Activated T-cell treated with anti-CD3 and anti-CD28 coated beads, Interleukin-2, amount 50 U/mL, for 24 hours (primary cell): Measurements from ENCODE around the gene PCED1B.
A peak's percentile ranks its signal among the peaks of the same experiment; 100 is the strongest.
"Not testable (repeated sequence)": the region's sequence is repeated elsewhere in the genome, so short reads cannot be mapped to it uniquely, and the experiment has no call there.

Source experiments
- DNase-seq: peaks from one replicate; pipeline ENCODE4 v3.0.0-alpha.2; 2020
- H3K27ac Mint-ChIP-seq: 2 replicates; pipeline ENCODE4 v1.8.0; 2020; ENCODE audit warnings: mild to moderate bottlenecking, mixed read lengths
- H3K27me3 Mint-ChIP-seq: 2 replicates; pipeline ENCODE4 v1.8.0; 2020; ENCODE audit warnings: mixed read lengths
- H3K36me3 Mint-ChIP-seq: 2 replicates; pipeline ENCODE4 v1.8.0; 2020; ENCODE audit warnings: low read depth, mixed read lengths
- H3K4me1 Mint-ChIP-seq: 2 replicates; pipeline ENCODE4 v1.8.0; 2020; ENCODE audit warnings: low read depth, mixed read lengths
- H3K4me3 Mint-ChIP-seq: 2 replicates; pipeline ENCODE4 v1.8.0; 2020; ENCODE audit warnings: mild to moderate bottlenecking, moderate library complexity, mixed read lengths
- H3K9me3 Mint-ChIP-seq: 2 replicates; pipeline ENCODE4 v1.8.0; 2020; ENCODE audit warnings: mixed read lengths

Gene PCED1B

GRCh38 chr12:47145188-47145587, 65.8 kb downstream of the PCED1B start:
- Mint-ChIP-seq H3K27me3 (no peaks in the 10 kb centered on the region), H3K4me1 (peaks cover 36% of the 10 kb centered on the region), H3K4me3 (no peak overlapping the region), H3K27ac (peak overlapping the region; percentile 26), H3K9me3 (no peaks in the 10 kb centered on the region), H3K36me3 (peaks cover 32% of the 10 kb centered on the region)
- no peak for DNase-seq

GRCh38 chr12:47147739-47148138, 68.3 kb downstream of the PCED1B start:
- no peak for DNase-seq
- H3K36me3 Mint-ChIP-seq = peaks cover 26% of the 10 kb centered on the region
- H3K9me3 Mint-ChIP-seq = peaks cover 4% of the 10 kb centered on the region

GRCh38 chr12:47149146-47149545, 69.7 kb downstream of the PCED1B start:
- Mint-ChIP-seq H3K4me1 (peaks cover 29% of the 10 kb centered on the region), H3K36me3 (peaks cover 17% of the 10 kb centered on the region), H3K27ac (no peak overlapping the region), H3K27me3 (no peaks in the 10 kb centered on the region), H3K4me3 (no peak overlapping the region), H3K9me3 (peaks cover 4% of the 10 kb centered on the region)
- no peak for DNase-seq

More at GRCh38 chr12:47147739-47148138, 68.3 kb downstream of the PCED1B start:
- H3K27ac Mint-ChIP-seq = no peak overlapping the region
- H3K4me3 Mint-ChIP-seq = no peak overlapping the region
- H3K27me3 Mint-ChIP-seq = no peaks in the 10 kb centered on the region
- H3K4me1 Mint-ChIP-seq = peaks cover 34% of the 10 kb centered on the region

- Mint-ChIP-seq H3K36me3 (peaks cover 15% of the 10 kb centered on the region), H3K27ac (no peak overlapping the region), H3K4me3 (no peak overlapping the region), H3K4me1 (peaks cover 28% of the 10 kb centered on the region), H3K27me3 (no peaks in the 10 kb centered on the region), H3K9me3 (peaks cover 4% of the 10 kb centered on the region)
- no peak for DNase-seq
These were observed 72.7 kb downstream of the PCED1B start for GRCh38 chr12:47152095-47152494.

GRCh38 chr12:47155457-47156166, 76.2 kb downstream of the PCED1B start:
- H3K4me1 Mint-ChIP-seq = peaks cover 44% of the 10 kb centered on the region

GRCh38 chr12:47156167-47156736, 76.8 kb downstream of the PCED1B start:
- Mint-ChIP-seq H3K36me3 (peaks cover 27% of the 10 kb centered on the region), H3K4me1 (peaks cover 48% of the 10 kb centered on the region), H3K4me3 (no peak overlapping the region), H3K27me3 (no peaks in the 10 kb centered on the region), H3K27ac (peak overlapping the region; percentile 61), H3K9me3 (peaks cover 18% of the 10 kb centered on the region)
- DNase-seq = no peak

More at GRCh38 chr12:47155457-47156166, 76.2 kb downstream of the PCED1B start:
- peaks cover 22% of the 10 kb centered on the region for H3K36me3 Mint-ChIP-seq
- H3K4me3 Mint-ChIP-seq = no peak overlapping the region
- peaks cover 14% of the 10 kb centered on the region for H3K9me3 Mint-ChIP-seq
- peak overlapping the region; percentile 31 for H3K27ac Mint-ChIP-seq
- no peaks in the 10 kb centered on the region for H3K27me3 Mint-ChIP-seq
- DNase-seq = no peak

GRCh38 chr12:47158792-47159191, 79.4 kb downstream of the PCED1B start:
- no peak overlapping the region for H3K4me3 Mint-ChIP-seq
- no peaks in the 10 kb centered on the region for H3K27me3 Mint-ChIP-seq
- peaks cover 43% of the 10 kb centered on the region for H3K36me3 Mint-ChIP-seq
- H3K4me1 Mint-ChIP-seq = peaks cover 48% of the 10 kb centered on the region
- no peak for DNase-seq
- no peak overlapping the region for H3K27ac Mint-ChIP-seq
- H3K9me3 Mint-ChIP-seq = peaks cover 21% of the 10 kb centered on the region

- H3K36me3 Mint-ChIP-seq = peaks cover 49% of the 10 kb centered on the region
- H3K9me3 Mint-ChIP-seq = peaks cover 21% of the 10 kb centered on the region
- no peak overlapping the region for H3K27ac Mint-ChIP-seq
- H3K27me3 Mint-ChIP-seq = no peaks in the 10 kb centered on the region
- H3K4me3 Mint-ChIP-seq = no peak overlapping the region
- peaks cover 46% of the 10 kb centered on the region for H3K4me1 Mint-ChIP-seq
- DNase-seq = no peak
These were observed 79.9 kb downstream of the PCED1B start for GRCh38 chr12:47159348-47159747.

- peaks cover 21% of the 10 kb centered on the region for H3K9me3 Mint-ChIP-seq
- no peaks in the 10 kb centered on the region for H3K27me3 Mint-ChIP-seq
- no peak overlapping the region for H3K4me3 Mint-ChIP-seq
- H3K27ac Mint-ChIP-seq = no peak overlapping the region
- no peak for DNase-seq
- H3K36me3 Mint-ChIP-seq = peaks cover 55% of the 10 kb centered on the region
- H3K4me1 Mint-ChIP-seq = peaks cover 36% of the 10 kb centered on the region
These were observed 81.2 kb downstream of the PCED1B start for GRCh38 chr12:47160316-47161244.

GRCh38 chr12:47164116-47164515, 84.7 kb downstream of the PCED1B start:
- DNase-seq = no peak
- Mint-ChIP-seq H3K4me3 (no peak overlapping the region), H3K4me1 (peaks cover 16% of the 10 kb centered on the region), H3K9me3 (peaks cover 19% of the 10 kb centered on the region), H3K36me3 (peaks cover 66% of the 10 kb centered on the region), H3K27ac (no peak overlapping the region), H3K27me3 (no peaks in the 10 kb centered on the region)

- Mint-ChIP-seq H3K36me3 (peaks cover 58% of the 10 kb centered on the region), H3K4me1 (peaks cover 13% of the 10 kb centered on the region), H3K4me3 (no peak overlapping the region), H3K27ac (no peak overlapping the region), H3K27me3 (no peaks in the 10 kb centered on the region), H3K9me3 (peaks cover 11% of the 10 kb centered on the region)
- no peak for DNase-seq
These were observed 85.5 kb downstream of the PCED1B start for GRCh38 chr12:47164724-47165439.

- DNase-seq = no peak
- Mint-ChIP-seq H3K36me3 (peaks cover 55% of the 10 kb centered on the region), H3K27me3 (no peaks in the 10 kb centered on the region), H3K9me3 (peaks cover 12% of the 10 kb centered on the region), H3K4me1 (peaks cover 10% of the 10 kb centered on the region), H3K4me3 (no peak overlapping the region), H3K27ac (no peak overlapping the region)
These were observed 86.5 kb downstream of the PCED1B start for GRCh38 chr12:47165934-47166333.

GRCh38 chr12:47166365-47166764, 86.9 kb downstream of the PCED1B start:
- Mint-ChIP-seq H3K36me3 (peaks cover 53% of the 10 kb centered on the region), H3K4me1 (peaks cover 9% of the 10 kb centered on the region)

GRCh38 chr12:47170281-47170680, 90.9 kb downstream of the PCED1B start:
- H3K36me3 Mint-ChIP-seq = peaks cover 44% of the 10 kb centered on the region
- H3K27me3 Mint-ChIP-seq, H3K27ac Mint-ChIP-seq, H3K4me3 Mint-ChIP-seq, DNase-seq, H3K9me3 Mint-ChIP-seq: not testable (repeated sequence)
- H3K4me1 Mint-ChIP-seq = peaks cover 12% of the 10 kb centered on the region

More at GRCh38 chr12:47166365-47166764, 86.9 kb downstream of the PCED1B start:
- Mint-ChIP-seq H3K27ac (no peak overlapping the region), H3K27me3 (no peaks in the 10 kb centered on the region), H3K9me3 (peaks cover 12% of the 10 kb centered on the region), H3K4me3 (no peak overlapping the region)
- no peak for DNase-seq
